HCEC 1CT (cell line): ENCODE measurements around the gene PRCC.
"Not testable (repeated sequence)": the region's sequence is repeated elsewhere in the genome, so short reads cannot be mapped to it uniquely, and the experiment has no call there.

Experiments used
- DNase-seq: peaks from one replicate; pipeline ENCODE4 v3.0.0-alpha.2; 2017

Gene PRCC

GRCh38 chr1:156745881-156746280, 21.5 kb upstream of the PRCC start:
- DNase-seq = no peak

- no peak for DNase-seq
These were observed 21.0 kb upstream of the PRCC start for GRCh38 chr1:156746406-156746727.

GRCh38 chr1:156746728-156747631, 20.4 kb upstream of the PRCC start:
- peak; percentile 90 for DNase-seq

GRCh38 chr1:156747742-156748669, 19.3 kb upstream of the PRCC start:
- DNase-seq = peak; percentile 80

GRCh38 chr1:156748670-156749418, 18.5 kb upstream of the PRCC start:
- peak; percentile 66 for DNase-seq

- DNase-seq = no peak
These were observed 17.8 kb upstream of the PRCC start for GRCh38 chr1:156749419-156750118.

GRCh38 chr1:156750191-156750672, 17.1 kb upstream of the PRCC start:
- peak; percentile 41 for DNase-seq

GRCh38 chr1:156750711-156751450, 16.5 kb upstream of the PRCC start:
- peak; percentile 26 for DNase-seq

- no peak for DNase-seq
These were observed 15.9 kb upstream of the PRCC start, which contains the start of gene HDGF for GRCh38 chr1:156751451-156751756. TSS of gene HDGF (minus strand) at chr1:156751675. CDS start at chr1:156751429, 246 bp downstream.

GRCh38 chr1:156751757-156752481, 15.4 kb upstream of the PRCC start:
- DNase-seq = peak; percentile 91

- no peak for DNase-seq
These were observed 14.4 kb upstream of the PRCC start for GRCh38 chr1:156752843-156753482.

- DNase-seq = no peak
These were observed 13.1 kb upstream of the PRCC start for GRCh38 chr1:156754219-156754618.

GRCh38 chr1:156755527-156755950, 11.8 kb upstream of the PRCC start:
- DNase-seq = no peak

- DNase-seq = no peak
These were observed 11.0 kb upstream of the PRCC start for GRCh38 chr1:156756355-156756754.

GRCh38 chr1:156757572-156758253, 9.6 kb upstream of the PRCC start:
- DNase-seq = not testable (repeated sequence)

GRCh38 chr1:156760092-156760795, 7.1 kb upstream of the PRCC start:
- no peak for DNase-seq

GRCh38 chr1:156760796-156761104, 6.6 kb upstream of the PRCC start:
- DNase-seq = no peak

GRCh38 chr1:156765136-156765535, 2.2 kb upstream of the PRCC start:
- not testable (repeated sequence) for DNase-seq

GRCh38 chr1:156765666-156766065, 1.7 kb upstream of the PRCC start:
- no peak for DNase-seq
